ENCODE data around the gene ZNF124. TPM values are rescaled to one million over a fixed set of nuclear protein-coding genes. Genes with fewer than 3 reads are reported as not detected.
"Not testable (repeated sequence)": the region's sequence is repeated elsewhere in the genome, so short reads cannot be mapped to it uniquely, and the experiment has no call there.

ZNF124 gene
- total and polyA plus RNA-seq, 7 donors: 4.5 to 122 (median 43.2) TPM

- H3K4me1 ChIP-seq: no peaks in the 10 kb centered on the region
- no peak overlapping the region for H3K27ac ChIP-seq
- no peaks in the 10 kb centered on the region for H3K27me3 ChIP-seq
- no peak for TF ChIP-seq POLR2A (IDR thresholded peaks at IDR 0.05)
- no peak for TF ChIP-seq EP300 (IDR thresholded peaks at IDR 0.05)
- no peak for TF ChIP-seq CTCF (IDR thresholded peaks at IDR 0.05)
- TF ChIP-seq POLR2AphosphoS5 (IDR thresholded peaks at IDR 0.05): no peak
- WGBS, 2 donors: 95 to 96% methylated on average over 5 of the region's 5 CpGs
- intact Hi-C loops (cut with DNase I): no loop called here
- no peak for DNase-seq
- no peaks in the 10 kb centered on the region for H3K36me3 ChIP-seq
- no peak overlapping the region for H3K4me3 ChIP-seq
- peaks cover 0 to 7% (median 0%) of the 10 kb centered on the region in 4 donors for H3K9me3 ChIP-seq
Measured at GRCh38 chr1:247180581-247180980, 8.8 kb upstream of the ZNF124 start.

- Histone ChIP-seq H3K36me3 (no peaks in the 10 kb centered on the region), H3K27me3 (no peaks in the 10 kb centered on the region), H3K27ac (no peak overlapping the region), H3K4me3 (no peak overlapping the region), H3K9me3 (no peaks in the 10 kb centered on the region), H3K4me1 (no peaks in the 10 kb centered on the region)
- no peak for DNase-seq
- TF ChIP-seq POLR2A (IDR thresholded peaks at IDR 0.05) (no peak), EP300 (IDR thresholded peaks at IDR 0.05) (no peak), POLR2AphosphoS5 (IDR thresholded peaks at IDR 0.05) (no peak), CTCF (IDR thresholded peaks at IDR 0.05) (no peak)
- intact Hi-C loops (cut with DNase I): no loop called here
Measured at GRCh38 chr1:247177755-247178154, 5.9 kb upstream of the ZNF124 start.

GRCh38 chr1:247175458-247175857, 3.6 kb upstream of the ZNF124 start:
- Histone ChIP-seq H3K27ac (no peak overlapping the region), H3K4me3 (no peak overlapping the region), H3K27me3 (no peaks in the 10 kb centered on the region), H3K36me3 (no peaks in the 10 kb centered on the region), H3K4me1 (no peaks in the 10 kb centered on the region), H3K9me3 (no peaks in the 10 kb centered on the region)
- intact Hi-C loops (cut with DNase I): no loop called here
- DNase-seq: no peak
- TF ChIP-seq CTCF (IDR thresholded peaks at IDR 0.05): no peak
- TF ChIP-seq EP300 (IDR thresholded peaks at IDR 0.05): no peak
- TF ChIP-seq POLR2A (IDR thresholded peaks at IDR 0.05): no peak
- TF ChIP-seq POLR2AphosphoS5 (IDR thresholded peaks at IDR 0.05): no peak
- 94% methylated on average over 5 of the region's 5 CpGs for WGBS, 2 donors

GRCh38 chr1:247173431-247173830, 1.6 kb upstream of the ZNF124 start:
- intact Hi-C loops (cut with DNase I): loop anchor here (5.0 kb wide), 1 partner anchor 34 kb away; no protein-coding TSS in a partner anchor
- no peak for DNase-seq
- Histone ChIP-seq H3K9me3 (no peaks in the 10 kb centered on the region), H3K4me3 (no peak overlapping the region), H3K27me3 (no peaks in the 10 kb centered on the region), H3K27ac (no peak overlapping the region), H3K36me3 (no peaks in the 10 kb centered on the region), H3K4me1 (no peaks in the 10 kb centered on the region)
- 62 to 85% methylated on average over 2 of the region's 2 CpGs for WGBS, 2 donors
- TF ChIP-seq EP300 (IDR thresholded peaks at IDR 0.05) (no peak), POLR2AphosphoS5 (IDR thresholded peaks at IDR 0.05) (no peak), POLR2A (IDR thresholded peaks at IDR 0.05) (no peak), CTCF (IDR thresholded peaks at IDR 0.05) (no peak)

GRCh38 chr1:247172996-247173395, 1.2 kb upstream of the ZNF124 start:
- intact Hi-C loops (cut with DNase I): loop anchor here (5.0 kb wide), 1 partner anchor 34 kb away; no protein-coding TSS in a partner anchor
- WGBS, 2 donors: 78 to 85% methylated on average over 4 of the region's 4 CpGs
- no peaks in the 10 kb centered on the region for H3K9me3 ChIP-seq
- TF ChIP-seq CTCF (IDR thresholded peaks at IDR 0.05) (no peak), POLR2A (IDR thresholded peaks at IDR 0.05) (no peak), EP300 (IDR thresholded peaks at IDR 0.05) (no peak), POLR2AphosphoS5 (IDR thresholded peaks at IDR 0.05) (no peak)
- H3K4me1 ChIP-seq: no peaks in the 10 kb centered on the region
- no peak overlapping the region for H3K4me3 ChIP-seq
- no peaks in the 10 kb centered on the region for H3K27me3 ChIP-seq
- no peak for DNase-seq
- no peak overlapping the region for H3K27ac ChIP-seq
- H3K36me3 ChIP-seq: no peaks in the 10 kb centered on the region

GRCh38 chr1:247171443-247171842, 377 bp downstream of the ZNF124 start:
- no CpG with 5 or more reads among the region's 46 CpGs for WGBS, 2 donors
- H3K27me3 ChIP-seq, H3K4me3 ChIP-seq, DNase-seq, H3K27ac ChIP-seq, H3K4me1 ChIP-seq, H3K36me3 ChIP-seq, H3K9me3 ChIP-seq: not testable (repeated sequence)
- intact Hi-C loops (cut with DNase I): loop anchor here (5.0 kb wide), 1 partner anchor 36 kb away; no protein-coding TSS in a partner anchor

Data from sigmoid colon (tissue), 7 donors.